K562 (cell line): ENCODE measurements around the gene SRM. TPM values are rescaled to one million over a fixed set of nuclear protein-coding genes. Genes with fewer than 3 reads are reported as not detected.
A peak's percentile ranks its signal among the peaks of the same experiment; 100 is the strongest.

Experiments used
- ATAC-seq: fragments of 200-7000 bp; cut with Tn5 transposase; 3 replicates; pipeline ENCODE4 v1.9.1; 2020; ENCODE audit warnings: moderate library complexity
- BruUV-seq: library from RNA; stranded (reverse); fragments of 400-500 nt; replicated peaks from 2 replicates; lab custom pipeline; 2021; lab: Mats Ljungman, UMichigan
- CTCF ChIA-PET: fragments of 300-600 bp; formaldehyde crosslinking; extraction: SDS; loops from one replicate; lab custom pipeline; 2021; ENCODE audit warnings: low intra/inter-chr PET ratio; lab: Yijun Ruan, JAX
- POLR2A ChIA-PET: fragments of 300-600, 350-650 bp; sonication (Branson Sonifier 250); formaldehyde crosslinking; extraction: SDS; loops from one replicate; lab custom pipeline; 2021; ENCODE audit warnings: antibody characterized with exemption, inconsistent platforms; lab: Yijun Ruan, JAX
- DNase-seq, 4 experiments: peaks; one replicate each; pipeline versions ENCODE4 v3.0.0 to v3.0.0-alpha.2; 2011 to 2018; ENCODE audit warnings: low spot score in 3 of 4, mixed read lengths in 3 of 4; ENCODE audit errors: extremely low read depth in 1 of 4
- FAIRE-seq: peaks from 2 replicates; lab custom pipeline; 2011; peaks lifted over from hg19 to GRCh38; lab: Jason Lieb, UNC
- H2AFZ ChIP-seq: 2 replicates; pipeline ENCODE4 v1.6.0; 2011; ENCODE audit warnings: low read depth, low read length, control low read depth, inconsistent platforms
- H3K27ac ChIP-seq: fragments of 200-600 bp; 3 replicates; pipeline ENCODE4 v1.8.0; 2011; ENCODE audit warnings: low read depth, mild to moderate bottlenecking, control low read depth, inconsistent platforms, low read length, moderate library complexity, mixed read lengths; ENCODE audit errors: extremely low read depth
- H3K27me3 ChIP-seq, 2 experiments: fragments of 300-600 bp in 1 of 2; 2 replicates in 1 of 2; 3 replicates in 1 of 2; pipeline versions ENCODE4 v1.6.0 to v1.8.0; 2011; ENCODE audit warnings: inconsistent platforms in 2 of 2, low read length in 2 of 2, mild to moderate bottlenecking in 1 of 2, mixed read lengths in 1 of 2, moderate library complexity in 1 of 2; ENCODE audit not compliant: control insufficient read depth in 2 of 2, insufficient read depth in 2 of 2
- H3K36me3 ChIP-seq: fragments of 300-600 bp; 3 replicates; pipeline ENCODE4 v1.8.0; 2011; ENCODE audit warnings: mild to moderate bottlenecking, low read length, inconsistent platforms; ENCODE audit not compliant: control insufficient read depth, insufficient read depth
- H3K4me1 ChIP-seq, 2 experiments: fragments of 200-600 bp in 1 of 2; replicated peaks in 1 of 2; 2 replicates in 1 of 2; 3 replicates in 1 of 2; pipeline versions ENCODE4 v1.5.1 to v1.8.0; 2011; ENCODE audit warnings: inconsistent platforms in 2 of 2, low read length in 2 of 2, mild to moderate bottlenecking in 1 of 2, mixed read lengths in 1 of 2, moderate library complexity in 1 of 2; ENCODE audit not compliant: control insufficient read depth in 2 of 2, insufficient read depth in 2 of 2
- H3K4me2 ChIP-seq: 2 replicates; pipeline ENCODE4 v1.6.1; 2011; ENCODE audit warnings: low read length, control low read depth, inconsistent platforms, mixed read lengths; ENCODE audit not compliant: insufficient read depth
- H3K4me3 ChIP-seq: fragments of 200-600 bp; sonication (generic), shearing (Covaris generic); 2 replicates; pipeline ENCODE4 v1.5.1; 2016; ENCODE audit warnings: control low read depth, inconsistent platforms
- H3K79me2 ChIP-seq: fragments of 200-600 bp; 3 replicates; pipeline ENCODE4 v1.8.0; 2011; ENCODE audit warnings: low read length, inconsistent platforms; ENCODE audit not compliant: control insufficient read depth, insufficient read depth
- H3K9ac ChIP-seq, 2 experiments: 2 replicates each; pipeline versions ENCODE4 v1.6.0 to v1.6.1; 2011; ENCODE audit warnings: low read depth in 2 of 2, low read length in 2 of 2, control low read depth in 1 of 2, inconsistent platforms in 1 of 2, mild to moderate bottlenecking in 1 of 2, mixed read lengths in 1 of 2; ENCODE audit not compliant: insufficient read depth in 1 of 2
- H3K9me1 ChIP-seq: one replicate; pipeline ENCODE4 v1.6.0; 2011; ENCODE audit warnings: inconsistent platforms, mild to moderate bottlenecking, low read length, moderate library complexity; ENCODE audit not compliant: control insufficient read depth, insufficient read depth
- H3K9me3 ChIP-seq: replicated peaks from 2 replicates; pipeline ENCODE4 v1.5.1; 2011; ENCODE audit warnings: low read depth, low read length, inconsistent platforms; ENCODE audit not compliant: control insufficient read depth, insufficient read depth
- H4K20me1 ChIP-seq: replicated peaks from 2 replicates; pipeline ENCODE4 v1.6.1; 2011; ENCODE audit warnings: low read length, inconsistent platforms, mixed read lengths; ENCODE audit not compliant: control insufficient read depth, insufficient read depth
- HMG20A ChIP-seq: fragments of 450-650 bp; formaldehyde crosslinking; conservative IDR thresholded peaks from 2 replicates; pipeline ENCODE4 v1.4.0; 2020; ENCODE audit warnings: mild to moderate bottlenecking, mixed read lengths
- IRF9 ChIP-seq: fragments of 450-650 bp; IDR thresholded peaks from 2 replicates; pipeline ENCODE4 v1.6.1; 2016; ENCODE audit warnings: missing biosample characterization, missing genetic modification characterization
- MEF2A ChIP-seq: IDR thresholded peaks from 2 replicates; pipeline ENCODE4 v1.6.1; 2011; ENCODE audit warnings: low read depth, mild to moderate bottlenecking, low read length, moderate library complexity; ENCODE audit not compliant: control insufficient read depth
- NCOA2 ChIP-seq, 2 experiments: fragments of 450-650 bp; IDR thresholded peaks; 2 replicates each; pipeline ENCODE4 v1.6.1; 2018; ENCODE audit warnings: mild to moderate bottlenecking in 2 of 2, moderate library complexity in 1 of 2; ENCODE audit not compliant: partially characterized antibody in 2 of 2
- POLR3G ChIP-seq: IDR thresholded peaks from 2 replicates; pipeline ENCODE4 v1.6.1; 2011; ENCODE audit not compliant: insufficient read length, insufficient replicate concordance; ENCODE audit errors: extremely low read depth
- PREB ChIP-seq: sonication (generic); formaldehyde crosslinking; IDR thresholded peaks from 2 replicates; pipeline ENCODE4 v1.8.1; 2023; ENCODE audit warnings: mild to moderate bottlenecking, missing genetic modification reagents
- PTRF ChIP-seq: fragments of 450-650 bp; IDR thresholded peaks from 2 replicates; pipeline ENCODE4 v1.6.1; 2016; ENCODE audit warnings: mild to moderate bottlenecking, missing genetic modification characterization, missing compliant biosample characterization
- SNIP1 ChIP-seq: fragments of 450-650 bp; IDR thresholded peaks from 2 replicates; pipeline ENCODE4 v1.7.1; 2017; ENCODE audit warnings: low read depth, mild to moderate bottlenecking
- SRF ChIP-seq, 2 experiments: fragments of 250-450, 450-650 bp in 1 of 2; sonication (Bioruptor Pico) in 1 of 2; sonication (generic) in 1 of 2; formaldehyde crosslinking; IDR thresholded peaks; 2 replicates each; pipeline versions ENCODE4 v1.5.0 to v1.5.1; 2020 to 2022; ENCODE audit warnings: mild to moderate bottlenecking in 1 of 2, missing genetic modification reagents in 1 of 2
- TEAD4 ChIP-seq, 2 experiments: sonication (generic) in 1 of 2; formaldehyde crosslinking in 1 of 2; IDR thresholded peaks; 2 replicates each; pipeline versions ENCODE4 v1.6.1 to v1.8.0; 2012 to 2022; ENCODE audit warnings: borderline replicate concordance in 1 of 2, inconsistent platforms in 1 of 2, low read length in 1 of 2, mild to moderate bottlenecking in 1 of 2, missing genetic modification reagents in 1 of 2
- THRAP3 ChIP-seq: fragments of 450-650 bp; IDR thresholded peaks from 2 replicates; pipeline ENCODE4 v1.6.1; 2016; ENCODE audit warnings: mild to moderate bottlenecking, inconsistent platforms, borderline replicate concordance
- ZBTB49 ChIP-seq: sonication (generic); formaldehyde crosslinking; IDR thresholded peaks from 2 replicates; pipeline ENCODE4 v1.8.0; 2022; ENCODE audit warnings: missing genetic modification reagents, mild to moderate bottlenecking, borderline replicate concordance
- ZC3H4 ChIP-seq: sonication (generic); formaldehyde crosslinking; IDR thresholded peaks from 2 replicates; pipeline ENCODE4 v1.9.0; 2021; ENCODE audit warnings: missing genetic modification reagents, borderline replicate concordance
- ZNF511 ChIP-seq: sonication (generic); formaldehyde crosslinking; IDR thresholded peaks from 2 replicates; pipeline ENCODE4 v1.8.0; 2022; ENCODE audit warnings: mild to moderate bottlenecking, missing genetic modification reagents
- ZNF668 ChIP-seq: fragments of 250-450 bp; sonication (Bioruptor Pico); IDR thresholded peaks from 2 replicates; pipeline ENCODE4 v1.8.0; 2022; ENCODE audit warnings: mild to moderate bottlenecking, inconsistent platforms
- WGBS: fragments of 100-300 bp; shearing (Covaris generic); methylation state at CpG from one replicate; pipeline ENCODE4 v1.1.6; 2016; ENCODE audit warnings: low coverage, mixed read lengths; ENCODE audit not compliant: insufficient coverage; ENCODE audit errors: missing lambda C conversion rate; 5-methylcytosine and 5-hydroxymethylcytosine counted together
- in situ Hi-C: fragments of 300-500 bp; cut with MboI; formaldehyde crosslinking; loops from 4 replicates; pipeline ENCODE4 v1.15.0; 2018; ENCODE audit warnings: inconsistent platforms, mixed read lengths
- intact Hi-C: fragments of 100-400 bp; cut with micrococcal nuclease; formaldehyde crosslinking; loops from 2 replicates; pipeline ENCODE4 v1.14.2; 2022
- polyA plus RNA-seq, 8 experiments: library from polyadenylated mRNA; depleted of rRNA in 4 of 8; stranded (reverse) in 5 of 8; unstranded in 3 of 8; fragments of >200 nt; fragmentation: Nextera tagmentation in 2 of 8; fragmentation: Illumina TruSeq in 1 of 8; extraction: Ambion mirVana in 2 of 8; extraction: Trizol in 1 of 8; gene quantifications; 2 replicates each; pipeline versions ENCODE4 v1.2.1 to v1.2.3, GENCODE V29; 2011 to 2014; ENCODE audit warnings: inconsistent platforms in 1 of 8, missing spikeins in 1 of 8
- total RNA-seq, 7 experiments: library from RNA; depleted of rRNA in 6 of 7; stranded (reverse); fragments of >200 nt in 6 of 7; fragmentation: Illumina TruSeq in 2 of 7; extraction: Trizol in 2 of 7; gene quantifications; 2 replicates each; pipeline versions ENCODE4 v1.2.1 to v1.2.3, GENCODE V29; 2011 to 2021; ENCODE audit warnings: low replicate concordance in 1 of 7

Gene SRM
- total and polyA plus RNA-seq, 9 of the 15 experiments (the other 6 are each of a cell fraction or from before 2014, with no cell fraction given) = 23.9 to 373 (median 82.5) TPM

GRCh38 chr1:11098931-11099309, 39.1 kb upstream of the SRM start:
- H3K4me3 ChIP-seq = peak overlapping the region; percentile 86
- H3K9ac ChIP-seq = peak overlapping the region; percentile 95 to 99
- H3K4me1 ChIP-seq = peaks cover 8 to 14% of the 10 kb centered on the region in 2 experiments; a peak in 4 of 5 replicates
- peak overlapping the region; percentile 94 for H3K4me2 ChIP-seq
- H3K27me3 ChIP-seq = no peaks in the 10 kb centered on the region
- intact Hi-C loops (no loop called here), in situ Hi-C loops (no loop called here)
- no peak for DNase-seq
- CTCF ChIA-PET = interaction anchor here (0.6 kb wide), 1 partner anchor 1134 kb away, joined by 5 read pairs; no protein-coding TSS in a partner anchor
- no peaks in the 10 kb centered on the region for H3K9me1 ChIP-seq
- 6% methylated on average over 5 of the region's 5 CpGs for WGBS
- ATAC-seq = no peak
- H3K36me3 ChIP-seq = peaks cover 44% of the 10 kb centered on the region
- peak overlapping the region; percentile 96 for H2AFZ ChIP-seq
- no peaks in the 10 kb centered on the region for H3K9me3 ChIP-seq
- H4K20me1 ChIP-seq = no peaks in the 10 kb centered on the region
- BruUV-seq = no TSS peak
- H3K79me2 ChIP-seq = peaks cover 27% of the 10 kb centered on the region
- peak; percentile 59 for FAIRE-seq
- POLR2A ChIA-PET = interaction anchor here (0.7 to 3.4 kb wide), 17 partner anchors 8 to 225 kb away, joined by 3 to 28 read pairs (median 4); partner anchors contain the start of gene TARDBP
- peak overlapping the region; percentile 87 for H3K27ac ChIP-seq
- TF ChIP-seq POLR3G (no peak), SNIP1 (no peak), THRAP3 (0 out of 2 replicates have a peak, but pooled peaks have one; percentile 50), ZC3H4 (CRISPR knock-in tag) (no peak), NCOA2 (IDR thresholded peaks at IDR 0.05; ENCODE audit: partially characterized antibody in 2 of 2) (peak in 1 of 2 experiments; percentile 9), TEAD4 (IDR thresholded peaks at IDR 0.05; ENCODE audit: low read length) (0 out of 2 replicates have a peak, but pooled peaks have one; percentile 5), TEAD4 (CRISPR knock-in tag; IDR thresholded peaks at IDR 0.05; ENCODE audit: borderline replicate concordance) (no peak), HMG20A (no peak), ZBTB49 (CRISPR knock-in tag) (no peak), MEF2A (no peak), PTRF (no peak), ZNF668 (no peak), PREB (CRISPR knock-in tag) (no peak), SRF (CRISPR knock-in tag; IDR thresholded peaks at IDR 0.05) (no peak), IRF9 (tag) (no peak), ZNF511 (CRISPR knock-in tag) (no peak)
